HepG2 (cell line): ENCODE results near the gene NLRC5.

Source experiments
- ARNT ChIP-seq: fragments of 450-650 bp; IDR thresholded peaks from 2 replicates; pipeline ENCODE4 v1.6.1; 2017
- ELK4 ChIP-seq: sonication (generic); formaldehyde crosslinking; IDR thresholded peaks from 2 replicates; pipeline ENCODE4 v1.9.0; 2021; ENCODE audit warnings: missing genetic modification reagents, borderline replicate concordance
- FLYWCH1 ChIP-seq: sonication (generic); formaldehyde crosslinking; IDR thresholded peaks from 2 replicates; pipeline ENCODE4 v1.8.1; 2023; ENCODE audit warnings: mild to moderate bottlenecking, missing genetic modification reagents
- MAX ChIP-seq: IDR thresholded peaks from 2 replicates; pipeline ENCODE4 v1.6.1; 2012; ENCODE audit warnings: inconsistent platforms
- MAZ ChIP-seq, 2 experiments: sonication (generic) in 1 of 2; formaldehyde crosslinking in 1 of 2; IDR thresholded peaks; 2 replicates each; pipeline versions ENCODE4 v1.5.0 to v1.6.1; 2012 to 2020; ENCODE audit warnings: low read depth in 2 of 2, mild to moderate bottlenecking in 2 of 2, borderline replicate concordance in 1 of 2, improper control_type of control experiment in 1 of 2, low read length in 1 of 2, missing genetic modification reagents in 1 of 2, moderate library complexity in 1 of 2
- SMYD3 ChIP-seq: sonication (generic); formaldehyde crosslinking; IDR thresholded peaks from 2 replicates; pipeline ENCODE4 v1.8.1; 2023; ENCODE audit warnings: mild to moderate bottlenecking, missing genetic modification reagents
- ZIK1 ChIP-seq: sonication (generic); formaldehyde crosslinking; IDR thresholded peaks from 2 replicates; pipeline ENCODE4 v1.5.0; 2020; ENCODE audit warnings: mild to moderate bottlenecking, low read depth, missing genetic modification reagents, borderline replicate concordance

- TF ChIP-seq FLYWCH1 (CRISPR knock-in tag) (no peak), ZIK1 (CRISPR knock-in tag) (no peak), MAX (no peak), MAZ (IDR thresholded peaks at IDR 0.05; ENCODE audit: borderline replicate concordance, low read depth, low read length) (no peak), MAZ (CRISPR knock-in tag; IDR thresholded peaks at IDR 0.05; ENCODE audit: low read depth) (no peak), ARNT (no peak), ELK4 (CRISPR knock-in tag) (no peak), SMYD3 (no peak)
Measured at GRCh38 chr16:57084996-57085395, 95.6 kb downstream of the NLRC5 start.
